NCI-H460 (cell line): ENCODE results near the gene TNFRSF6B. TPM values are rescaled to one million over a fixed set of nuclear protein-coding genes. Genes with fewer than 3 reads are reported as not detected.
A peak's percentile ranks its signal among the peaks of the same experiment; 100 is the strongest.
"Not testable (repeated sequence)": the region's sequence is repeated elsewhere in the genome, so short reads cannot be mapped to it uniquely, and the experiment has no call there.

Experiments used
- DNase-seq: peaks from one replicate; pipeline ENCODE4 v3.0.0-alpha.2; 2016; ENCODE audit warnings: low read depth; ENCODE audit errors: extremely low read depth
- total RNA-seq: library from RNA; depleted of rRNA; stranded (reverse); fragments of >200 nt; shearing (Covaris generic); gene quantifications from 2 replicates; pipeline ENCODE4 v1.2.3, GENCODE V29; 2014

TNFRSF6B gene
- total RNA-seq, 1 experiment from 2014 or later = 0.10 TPM

GRCh38 chr20:63706027-63706695 lies 9.7 kb downstream of the TNFRSF6B start:
- no peak for DNase-seq

- no peak for DNase-seq
Observed at GRCh38 chr20:63706852-63707557, 10.6 kb downstream of the TNFRSF6B start.

GRCh38 chr20:63707558-63708300 lies 11.3 kb downstream of the TNFRSF6B start, which contains the start of the genes ARFRP1 and ZGPAT:
Gene ARFRP1, minus strand, starts transcription at chr20:63707976. Its CDS starts 885 bp downstream, at chr20:63707091.
Gene ZGPAT, plus strand, starts transcription at chr20:63708039. Its CDS starts 542 bp downstream, at chr20:63708581.
- DNase-seq = peak; percentile 70

GRCh38 chr20:63708301-63709148 lies 12.1 kb downstream of the TNFRSF6B start:
- no peak for DNase-seq

- DNase-seq = no peak
Observed at GRCh38 chr20:63709149-63709527, 12.7 kb downstream of the TNFRSF6B start.

GRCh38 chr20:63711085-63711645 lies 14.7 kb downstream of the TNFRSF6B start:
- no peak for DNase-seq

GRCh38 chr20:63712191-63712590 lies 15.7 kb downstream of the TNFRSF6B start:
- DNase-seq = no peak

- DNase-seq = no peak
Observed at GRCh38 chr20:63714858-63715257, 18.4 kb downstream of the TNFRSF6B start.

- DNase-seq = no peak
Observed at GRCh38 chr20:63718996-63719395, 22.5 kb downstream of the TNFRSF6B start.

- DNase-seq = not testable (repeated sequence)
Observed at GRCh38 chr20:63722967-63723622, 26.6 kb downstream of the TNFRSF6B start.

- not testable (repeated sequence) for DNase-seq
Observed at GRCh38 chr20:63730189-63730733, 33.8 kb downstream of the TNFRSF6B start.

- no peak for DNase-seq
Observed at GRCh38 chr20:63731410-63731809, 35.0 kb downstream of the TNFRSF6B start.

GRCh38 chr20:63732118-63733095 lies 36.0 kb downstream of the TNFRSF6B start:
- no peak for DNase-seq

- no peak for DNase-seq
Observed at GRCh38 chr20:63733117-63733516, 36.7 kb downstream of the TNFRSF6B start.

GRCh38 chr20:63733579-63734081 lies 37.2 kb downstream of the TNFRSF6B start:
- DNase-seq = no peak

- no peak for DNase-seq
Observed at GRCh38 chr20:63734111-63734945, 37.9 kb downstream of the TNFRSF6B start.
